Motor neuron (in vitro differentiated cells): ENCODE data around the gene ZNF366. TPM values are rescaled to one million over a fixed set of nuclear protein-coding genes. Genes with fewer than 3 reads are reported as not detected.

ENCODE experiments used
- ATAC-seq, 8 experiments: fragments of 200-7000 bp; cut with Tn5 transposase; replicated peaks in 6 of 8; 2 replicates each; pipeline ENCODE4 v1.8.0; 2021; ENCODE audit warnings: mild to moderate bottlenecking in 8 of 8, moderate library complexity in 8 of 8
- H3K27ac ChIP-seq, 2 donors: fragments of 250-450 bp; sonication (Bioruptor Pico); 2 replicates each; pipeline ENCODE4 v1.9.0; 2021; ENCODE audit warnings: antibody characterized with exemption in 2 of 2, mild to moderate bottlenecking in 2 of 2, moderate library complexity in 1 of 2
- H3K4me1 ChIP-seq, 2 donors: fragments of 250-450 bp; sonication (Bioruptor Pico); replicated peaks in 1 of 2; 2 replicates each; pipeline ENCODE4 v1.6.1; 2021; ENCODE audit warnings: antibody characterized with exemption in 2 of 2, mild to moderate bottlenecking in 2 of 2, moderate library complexity in 1 of 2
- H3K4me3 ChIP-seq, 5 donors: fragments of 250-450 bp; sonication (Bioruptor Pico); 2 replicates each; pipeline ENCODE4 v1.9.0; 2021; ENCODE audit warnings: antibody characterized with exemption in 5 of 5, mild to moderate bottlenecking in 5 of 5, moderate library complexity in 4 of 5
- WGBS, 10 experiments: fragments of 450-650 bp; shearing (Covaris generic); methylation state at CpG; one replicate each; pipeline ENCODE4 v1.0.0; 2022; 5-methylcytosine and 5-hydroxymethylcytosine counted together
- in situ Hi-C, 9 experiments: fragments of 400-800 bp; cut with MboI; loops; one replicate each; pipeline ENCODE4 v1.15.0; 2021; ENCODE audit warnings: low sequenced_read_pairs in 9 of 9, low pct_unique_long_range_greater_than_20kb in 2 of 9; ENCODE audit not compliant: unreplicated experiment in 9 of 9
- total RNA-seq, 8 experiments: library from RNA; unstranded; fragments of 300-600 nt; gene quantifications; 2 replicates each; pipeline versions ENCODE4 v1.2.3 to v1.2.4, GENCODE V29; 2022

ZNF366 gene
- total RNA-seq, 8 experiments from 2014 or later = 0.09 to 0.57 (median 0.19) TPM; not detected in 2

- 67 to 100% (median 86%) methylated on average over 1 of the region's 1 CpG; no CpG with 5 or more reads in 5 of the 10 experiments for WGBS, 10 experiments
- Histone ChIP-seq H3K4me3 (no peak overlapping the region), H3K27ac (no peak overlapping the region), H3K4me1 (no peaks in the 10 kb centered on the region)
- ATAC-seq = no peak
- in situ Hi-C loops = no loop called here
Observed at GRCh38 chr5:72479921-72480320, 27.3 kb downstream of the ZNF366 start.

- in situ Hi-C loops = no loop called here
- no peak overlapping the region for H3K27ac ChIP-seq
- no peak overlapping the region for H3K4me3 ChIP-seq
- no peak for ATAC-seq
- 20 to 100% (median 100%) methylated on average over 1 of the region's 1 CpG; no CpG with 5 or more reads in 7 of the 10 experiments for WGBS, 10 experiments
- peaks cover 6 to 7% of the 10 kb centered on the region in 2 donors for H3K4me1 ChIP-seq
Observed at GRCh38 chr5:72478684-72479083, 28.5 kb downstream of the ZNF366 start.

GRCh38 chr5:72478276-72478675 lies 28.9 kb downstream of the ZNF366 start:
- Histone ChIP-seq H3K27ac (no peak overlapping the region), H3K4me1 (peaks cover 6 to 7% of the 10 kb centered on the region in 2 donors), H3K4me3 (no peak overlapping the region)
- in situ Hi-C loops = no loop called here
- no peak for ATAC-seq

- H3K4me3 ChIP-seq = no peak overlapping the region
- in situ Hi-C loops = no loop called here
- H3K27ac ChIP-seq = no peak overlapping the region
- ATAC-seq = no peak
- peaks cover 6 to 7% of the 10 kb centered on the region in 2 donors for H3K4me1 ChIP-seq
- WGBS, 10 experiments = 67 to 100% (median 89%) methylated on average over 1 to 4 of the region's 4 CpGs
Observed at GRCh38 chr5:72477644-72478043, 29.6 kb downstream of the ZNF366 start.

DNA sequence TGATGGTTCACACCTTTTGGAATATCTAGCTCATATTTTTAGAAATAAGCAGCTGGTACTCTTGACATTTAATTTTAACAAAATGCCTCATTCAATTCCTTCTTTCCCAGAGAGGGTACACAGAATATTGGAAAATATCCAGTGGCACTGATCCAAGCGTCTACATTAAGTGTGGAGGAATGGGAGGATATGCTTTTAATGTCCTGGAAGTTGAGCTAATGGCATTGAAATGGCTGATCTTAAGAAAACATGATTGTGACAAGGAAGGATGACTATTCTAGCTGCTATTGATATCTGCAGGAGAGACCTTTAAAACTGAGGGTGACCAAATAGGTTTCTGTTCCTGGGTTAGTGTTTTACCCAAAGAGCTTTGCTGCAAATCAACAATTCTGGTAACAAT lies 30.0 kb downstream of the ZNF366 start:
- no peak overlapping the region for H3K4me3 ChIP-seq
- WGBS, 10 experiments = 0 to 100% (median 86%) methylated on average over 1 of the region's 1 CpG; no CpG with 5 or more reads in 1 of the 10 experiments
- no peak overlapping the region for H3K27ac ChIP-seq
- ATAC-seq = no peak
- H3K4me1 ChIP-seq = peaks cover 6 to 7% of the 10 kb centered on the region in 2 donors
- in situ Hi-C loops = no loop called here

DNA sequence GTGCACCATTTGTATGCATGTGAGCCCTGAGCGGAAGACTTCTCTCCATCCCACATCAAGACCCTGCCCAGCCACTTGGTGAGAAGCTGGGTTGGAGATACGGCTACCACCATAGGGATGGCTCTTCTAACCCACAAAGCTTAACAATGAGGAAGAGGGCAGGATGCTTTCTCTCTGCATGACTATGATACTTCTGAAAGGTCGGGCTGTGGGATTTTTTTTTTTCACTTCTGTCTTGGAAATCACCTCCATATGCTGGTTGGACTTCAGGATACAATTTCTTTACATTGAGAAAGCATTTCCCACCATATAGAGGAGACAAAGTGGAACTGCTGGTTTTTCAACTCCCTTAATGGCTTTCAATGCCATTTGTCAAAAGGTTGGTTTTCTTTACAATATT lies 30.5 kb downstream of the ZNF366 start:
- Histone ChIP-seq H3K27ac (no peak overlapping the region), H3K4me1 (peaks cover 6 to 7% of the 10 kb centered on the region in 2 donors), H3K4me3 (no peak overlapping the region)
- no peak for ATAC-seq
- 6 to 100% (median 75%) methylated on average over 1 to 3 of the region's 3 CpGs; no CpG with 5 or more reads in 3 of the 10 experiments for WGBS, 10 experiments
- in situ Hi-C loops = no loop called here

- Histone ChIP-seq H3K4me1 (peaks cover 7% of the 10 kb centered on the region in 2 donors), H3K27ac (no peak overlapping the region), H3K4me3 (no peak overlapping the region)
- 42 to 100% (median 78%) methylated on average over 1 to 2 of the region's 2 CpGs; no CpG with 5 or more reads in 4 of the 10 experiments for WGBS, 10 experiments
- in situ Hi-C loops = no loop called here
- no peak for ATAC-seq
Observed at GRCh38 chr5:72476275-72476674, 30.9 kb downstream of the ZNF366 start.

DNA sequence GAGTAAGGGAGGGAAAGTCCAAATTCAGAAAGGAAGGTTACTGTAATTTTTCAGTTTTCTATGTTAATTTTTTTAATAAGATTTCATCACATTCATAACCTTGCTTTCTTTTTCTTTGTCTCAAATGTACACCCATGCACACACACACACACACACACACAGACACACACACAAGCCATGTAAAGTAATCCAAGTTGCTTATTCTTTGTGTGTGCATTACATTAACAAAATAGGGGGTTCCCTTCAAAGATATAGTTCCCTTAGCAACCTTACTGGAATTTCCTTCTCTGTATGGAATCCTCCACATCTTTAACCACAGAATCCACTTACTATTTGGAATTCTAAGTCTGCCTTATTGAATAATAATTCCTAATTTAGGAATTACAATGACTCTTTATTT lies 32.7 kb downstream of the ZNF366 start:
- in situ Hi-C loops = no loop called here

DNA sequence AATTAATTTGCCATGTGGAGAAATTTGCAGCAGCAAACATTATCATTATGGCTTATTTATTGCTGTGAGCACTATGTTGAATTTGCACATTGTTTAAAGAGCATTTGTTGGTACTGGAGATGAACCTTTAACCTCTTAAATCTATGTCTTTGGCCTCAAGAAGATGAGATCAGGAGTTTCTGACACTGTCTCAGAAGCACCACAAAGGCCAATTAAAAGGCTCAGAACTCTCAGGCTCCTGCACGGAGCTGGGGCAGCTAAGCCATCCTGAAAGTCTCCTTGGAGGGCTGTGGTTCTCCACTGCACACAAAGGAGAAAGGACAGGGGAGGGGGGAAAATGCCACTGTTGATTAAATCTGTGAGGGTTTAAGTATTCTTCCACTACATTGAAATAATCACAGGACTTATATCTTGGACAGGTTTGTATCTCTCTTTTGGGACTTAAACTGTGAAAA lies 33.1 kb downstream of the ZNF366 start:
- Histone ChIP-seq H3K4me3 (no peak overlapping the region), H3K27ac (no peak overlapping the region), H3K4me1 (peaks cover 8 to 11% of the 10 kb centered on the region in 2 donors)
- in situ Hi-C loops = no loop called here
- peak in 1 of 8 experiments; percentile 62 for ATAC-seq
- 11 to 57% (median 44%) methylated on average over 1 of the region's 1 CpG; no CpG with 5 or more reads in 7 of the 10 experiments for WGBS, 10 experiments

More for the DNA sequence above, 32.7 kb downstream of the ZNF366 start:
- H3K27ac ChIP-seq = no peak overlapping the region
- ATAC-seq = peak in 1 of 8 experiments; percentile 29
- peaks cover 8 to 11% of the 10 kb centered on the region in 2 donors for H3K4me1 ChIP-seq
- no peak overlapping the region for H3K4me3 ChIP-seq

GRCh38 chr5:72472666-72473422 lies 34.4 kb downstream of the ZNF366 start:
- ATAC-seq = no peak
- in situ Hi-C loops = no loop called here
- H3K27ac ChIP-seq = no peak overlapping the region
- WGBS, 10 experiments = 32 to 100% (median 74%) methylated on average over 1 to 6 of the region's 6 CpGs; no CpG with 5 or more reads in 1 of the 10 experiments
- H3K4me3 ChIP-seq = no peak overlapping the region
- peaks cover 8 to 11% of the 10 kb centered on the region in 2 donors for H3K4me1 ChIP-seq

- ATAC-seq = no peak
- WGBS, 10 experiments = 33 to 100% (median 88%) methylated on average over 1 of the region's 1 CpG; no CpG with 5 or more reads in 2 of the 10 experiments
- Histone ChIP-seq H3K4me3 (no peak overlapping the region), H3K27ac (no peak overlapping the region), H3K4me1 (peaks cover 8 to 11% of the 10 kb centered on the region in 2 donors)
- in situ Hi-C loops = no loop called here
Observed at GRCh38 chr5:72472031-72472430, 35.2 kb downstream of the ZNF366 start.

DNA sequence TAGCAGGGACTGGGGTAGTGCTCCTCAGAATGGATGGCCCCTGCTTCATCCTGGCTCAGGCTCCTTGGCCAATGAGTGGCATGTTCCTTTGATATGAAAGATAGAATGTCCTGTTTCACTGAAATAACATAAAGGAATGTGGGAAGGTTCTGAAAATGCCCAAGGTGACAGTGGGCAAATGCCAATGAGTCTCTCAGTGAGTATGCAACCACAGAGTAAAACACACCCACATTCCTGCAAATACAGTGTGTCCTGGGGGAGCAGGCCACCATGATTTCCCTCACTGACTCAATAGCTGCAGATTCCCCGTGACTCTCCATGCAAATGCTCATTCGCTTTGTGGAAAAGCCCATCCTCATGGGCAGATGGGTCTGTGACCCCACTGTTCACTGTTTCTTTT lies 36.4 kb downstream of the ZNF366 start:
- H3K4me3 ChIP-seq = no peak overlapping the region
- peak overlapping the region in 1 of 2 donors; percentile 58 for H3K27ac ChIP-seq
- peaks cover 8 to 11% of the 10 kb centered on the region in 2 donors for H3K4me1 ChIP-seq
- in situ Hi-C loops = no loop called here
- ATAC-seq = peak in 4 of 8 experiments; percentile 42 to 68 (median 54)
- 50 to 100% (median 65%) methylated on average over 1 to 2 of the region's 2 CpGs; no CpG with 5 or more reads in 3 of the 10 experiments for WGBS, 10 experiments

- Histone ChIP-seq H3K27ac (no peak overlapping the region), H3K4me1 (peaks cover 2 to 7% of the 10 kb centered on the region in 2 donors), H3K4me3 (no peak overlapping the region)
- 60 to 100% (median 100%) methylated on average over 1 of the region's 1 CpG; no CpG with 5 or more reads in 3 of the 10 experiments for WGBS, 10 experiments
- ATAC-seq = no peak
- in situ Hi-C loops = no loop called here
Observed at GRCh38 chr5:72468606-72469005, 38.6 kb downstream of the ZNF366 start.
